ENCODE measurements around the gene HDHD3.
"Not testable (repeated sequence)": the region's sequence is repeated elsewhere in the genome, so short reads cannot be mapped to it uniquely, and the experiment has no call there.

The HDHD3 gene

DNA sequence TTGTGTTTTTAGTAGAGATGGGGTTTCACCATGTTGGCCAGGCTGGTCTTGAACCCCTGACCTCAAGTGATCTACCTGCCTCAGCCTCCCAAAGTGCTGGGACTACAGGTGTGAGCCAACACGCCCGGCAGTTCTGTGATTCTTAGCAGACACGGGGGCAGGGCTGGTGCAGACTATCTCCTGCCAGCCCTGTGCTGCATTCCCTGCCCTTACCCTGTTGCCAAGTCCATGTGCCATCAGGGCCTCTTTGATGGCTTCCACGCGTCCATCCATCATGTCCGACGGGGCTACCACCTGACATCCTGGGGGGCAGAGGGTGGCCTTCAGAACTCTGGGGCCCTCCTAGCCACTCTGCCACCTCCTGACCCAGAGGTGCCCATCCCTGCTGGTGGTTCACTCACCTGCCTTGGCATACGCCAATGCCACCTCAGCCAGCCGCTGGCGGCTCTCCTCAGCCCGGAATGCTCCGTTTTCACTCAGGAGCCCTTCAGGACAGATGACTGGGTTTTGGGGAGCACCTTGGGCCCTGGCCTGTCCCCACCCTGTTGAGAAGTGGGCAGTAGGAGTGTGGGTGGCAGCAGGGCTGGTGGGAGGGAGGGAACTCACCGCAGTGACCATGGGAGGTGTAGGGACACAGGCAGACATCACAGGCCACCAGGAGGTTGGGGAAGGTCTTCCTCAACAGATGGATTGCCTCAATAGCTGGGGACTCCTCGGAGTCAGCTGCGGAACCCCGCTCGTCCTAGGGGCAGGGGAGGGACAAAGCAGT lies 13.6 kb upstream of the HDHD3 start:
- no peak for DNase-seq (ENCODE audit: low read depth in 1 of 2, low spot score in 1 of 2)

DNA sequence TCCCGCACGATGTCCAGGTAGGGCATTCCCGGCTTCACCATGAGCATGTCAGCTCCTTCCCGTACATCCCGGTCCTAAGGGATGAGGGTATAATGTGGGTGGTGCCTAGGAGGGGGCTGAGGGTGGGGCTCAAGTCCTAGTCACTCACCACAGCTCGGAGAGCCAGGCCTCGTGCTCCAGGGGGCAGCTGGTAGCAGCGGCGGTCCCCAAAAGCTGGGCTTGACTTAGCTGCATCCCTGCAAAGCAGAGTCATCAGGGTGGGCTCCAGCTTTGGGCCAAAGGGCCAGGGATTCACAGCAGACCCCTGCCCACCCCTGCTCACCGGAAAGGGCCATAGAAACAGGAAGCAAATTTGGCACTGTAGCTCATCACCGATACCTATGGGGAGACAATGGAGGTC lies 12.7 kb upstream of the HDHD3 start:
- DNase-seq (ENCODE audit: low read depth in 1 of 2, low spot score in 1 of 2) = no peak

GRCh38 chr9:113388833-113389232 lies 12.0 kb upstream of the HDHD3 start:
- DNase-seq (ENCODE audit: low read depth in 1 of 2, low spot score in 1 of 2) = no peak

DNA sequence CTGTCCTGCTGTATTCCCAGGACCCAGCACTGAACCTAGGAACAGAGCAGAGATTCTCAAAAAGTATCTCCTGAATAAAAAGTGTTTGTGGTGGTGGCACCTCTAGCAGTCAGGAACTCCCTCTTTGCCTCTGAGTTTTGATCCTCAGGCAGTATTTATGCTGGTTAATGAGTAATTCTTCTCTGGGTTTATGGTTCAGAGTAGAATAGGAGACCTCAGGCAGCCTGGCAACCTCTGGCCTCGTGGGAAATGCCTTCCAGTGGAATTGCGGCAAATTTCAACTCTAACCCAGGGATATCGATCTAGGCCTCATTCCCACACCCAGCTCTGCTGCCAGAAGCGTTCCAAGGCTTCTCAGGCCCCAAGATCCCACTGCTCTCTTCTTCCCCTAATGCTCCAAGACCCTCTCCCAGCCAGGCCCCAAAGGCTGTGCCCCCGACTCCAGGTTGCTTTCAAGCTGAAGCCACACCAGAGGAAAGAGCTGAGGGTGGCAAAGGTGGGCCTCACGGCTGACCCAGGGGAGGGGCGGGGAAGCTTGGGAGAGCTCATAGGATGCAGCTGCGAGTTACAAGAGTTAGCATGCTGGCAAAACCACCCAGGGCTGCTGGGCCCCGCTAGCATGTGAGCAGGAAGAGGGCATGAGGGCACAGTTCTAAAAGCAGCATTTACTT lies 10.9 kb upstream of the HDHD3 start:
- DNase-seq (ENCODE audit: low read depth in 1 of 2, low spot score in 1 of 2) = no peak

GRCh38 chr9:113386571-113387393 lies 10.0 kb upstream of the HDHD3 start:
- no peak for DNase-seq (ENCODE audit: low read depth in 1 of 2, low spot score in 1 of 2)

DNA sequence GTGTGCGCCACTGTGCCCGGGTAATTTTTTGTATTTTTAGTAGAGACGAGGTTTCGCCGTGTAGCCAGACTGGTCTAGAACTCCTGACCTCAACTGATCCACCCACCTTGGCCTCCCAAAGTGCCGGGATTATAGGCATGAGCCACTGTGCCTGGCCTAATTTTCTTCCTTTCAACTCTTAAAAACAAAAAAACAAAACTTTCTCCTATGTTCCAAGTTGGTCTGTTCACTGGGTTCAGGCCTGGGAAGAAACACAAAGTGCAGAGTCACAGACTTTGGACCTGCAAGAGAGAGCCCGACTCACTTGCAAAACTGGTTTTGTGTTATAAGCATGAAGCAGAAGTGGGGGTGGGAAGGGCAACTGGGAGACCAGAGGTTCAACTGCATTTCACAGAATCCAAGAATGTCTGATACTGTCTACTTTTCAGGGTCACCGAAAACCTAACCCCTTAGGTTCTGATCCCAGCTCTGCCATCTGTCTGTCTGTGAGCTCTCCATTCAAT lies 5.2 kb upstream of the HDHD3 start:
- DNase-seq (ENCODE audit: low read depth in 1 of 2, low spot score in 1 of 2) = no peak

GRCh38 chr9:113381441-113381840 lies 4.7 kb upstream of the HDHD3 start:
- DNase-seq (ENCODE audit: low read depth in 1 of 2, low spot score in 1 of 2) = not testable (repeated sequence)

DNA sequence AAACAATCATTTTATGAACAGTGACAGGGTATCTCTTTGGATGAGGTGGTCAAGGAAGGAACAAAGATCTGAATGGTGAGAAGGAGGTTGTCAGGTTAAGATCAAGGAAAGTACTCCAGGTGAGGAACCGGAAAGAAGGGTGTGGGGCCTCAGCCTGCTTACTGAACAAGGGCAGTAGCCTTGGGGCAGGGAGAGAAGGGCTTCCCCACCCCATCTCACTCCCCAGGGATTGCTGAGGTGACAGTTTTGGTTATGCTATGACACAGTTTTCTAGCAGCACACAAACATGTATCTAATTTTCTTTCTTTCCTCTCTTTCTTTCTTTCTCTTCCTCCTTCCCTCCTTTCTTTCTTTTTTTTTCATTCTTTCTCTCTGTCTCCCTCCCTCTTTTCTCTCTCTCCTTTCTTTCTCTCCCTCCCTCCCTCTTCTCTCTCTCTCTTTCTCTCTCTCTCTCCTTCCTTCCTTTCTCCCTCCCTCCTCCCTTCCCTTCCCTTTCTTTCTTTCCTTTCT lies 4.1 kb upstream of the HDHD3 start:
- no peak for DNase-seq (ENCODE audit: low read depth in 1 of 2, low spot score in 1 of 2)

DNA sequence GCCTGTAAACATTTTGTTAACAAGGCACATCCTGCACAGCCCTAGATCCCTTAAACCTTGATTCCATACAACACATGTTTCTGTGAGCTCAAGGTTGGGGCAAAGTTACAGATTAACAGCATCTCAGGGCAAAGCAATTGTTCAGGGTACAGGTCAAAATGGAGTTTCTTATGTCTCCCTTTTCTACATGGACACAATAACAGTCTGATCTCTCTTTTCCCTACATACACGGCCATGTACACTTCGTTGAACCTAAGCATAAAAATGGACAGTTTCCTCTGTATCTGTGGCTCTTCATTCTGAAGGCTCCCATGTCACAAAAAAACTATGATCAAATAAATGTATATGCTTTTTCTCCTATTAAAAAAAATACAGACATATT lies 3.0 kb upstream of the HDHD3 start:
- DNase-seq (ENCODE audit: low read depth in 1 of 2, low spot score in 1 of 2) = not testable (repeated sequence)

DNA sequence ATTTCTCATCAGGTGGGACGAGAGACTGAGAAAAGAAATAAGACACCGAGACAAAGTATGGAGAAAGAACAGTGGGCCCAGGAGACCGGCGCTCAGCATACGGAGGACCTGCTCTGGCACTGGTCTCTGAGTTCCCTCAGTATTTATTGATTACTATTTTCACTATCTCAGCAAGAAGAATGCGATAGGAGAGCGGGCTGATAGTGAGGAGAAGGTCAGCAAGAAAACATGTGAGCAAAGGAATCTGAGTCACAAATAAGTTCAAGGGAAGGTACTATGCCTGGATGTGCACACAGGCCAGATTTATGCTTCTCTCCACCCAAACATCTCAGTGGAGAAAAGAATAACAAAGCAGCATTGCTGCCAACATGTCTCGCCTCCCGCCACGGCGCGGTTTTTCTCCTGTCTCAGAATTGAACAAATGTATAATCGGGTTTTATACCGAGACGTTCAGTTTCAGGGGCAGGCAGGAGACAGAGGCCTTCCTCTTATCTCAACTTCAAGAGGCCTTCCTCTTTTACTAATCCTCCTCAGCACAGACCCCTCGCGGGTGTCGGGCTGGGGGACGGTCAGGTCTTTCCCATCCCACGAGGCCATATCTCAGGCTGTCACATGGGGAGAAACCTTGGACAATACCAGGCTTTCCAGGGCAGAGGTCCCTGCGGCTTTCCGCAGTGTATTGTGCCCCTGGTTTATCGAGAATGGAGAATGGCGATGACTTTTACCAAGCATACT lies 2.5 kb upstream of the HDHD3 start:
- DNase-seq (ENCODE audit: low read depth in 1 of 2, low spot score in 1 of 2) = not testable (repeated sequence)

GRCh38 chr9:113375057-113376023 lies 1.4 kb downstream of the HDHD3 start:
- no peak for DNase-seq (ENCODE audit: low read depth in 1 of 2, low spot score in 1 of 2)

- no peak for DNase-seq (ENCODE audit: low read depth in 1 of 2, low spot score in 1 of 2)
Measured at GRCh38 chr9:113373676-113374392, 3.0 kb downstream of the HDHD3 start.

DNA sequence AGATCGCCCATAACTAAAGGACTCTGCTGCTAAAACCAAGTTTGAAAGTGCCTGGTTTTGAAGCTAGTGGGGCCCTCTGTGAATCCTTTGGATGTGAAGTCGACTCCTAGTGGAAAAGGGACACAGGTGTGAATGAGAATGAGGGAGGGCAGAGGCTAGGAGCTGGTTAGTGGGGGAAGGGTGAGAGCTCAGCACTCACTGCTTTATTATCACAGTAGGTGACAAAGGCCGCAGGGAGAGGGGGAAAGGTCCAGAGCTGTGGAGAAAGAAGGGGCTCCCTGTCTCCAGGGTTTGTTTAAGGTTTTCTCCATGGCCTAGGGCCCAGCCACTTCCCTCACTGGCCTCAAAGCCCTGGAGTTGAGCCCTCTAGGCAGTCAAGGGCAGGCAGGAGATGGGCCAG lies 3.5 kb downstream of the HDHD3 start:
- no peak for DNase-seq (ENCODE audit: low read depth in 1 of 2, low spot score in 1 of 2)

- DNase-seq (ENCODE audit: low read depth in 1 of 2, low spot score in 1 of 2) = no peak
Measured at GRCh38 chr9:113372059-113372458, 4.7 kb downstream of the HDHD3 start.

DNA sequence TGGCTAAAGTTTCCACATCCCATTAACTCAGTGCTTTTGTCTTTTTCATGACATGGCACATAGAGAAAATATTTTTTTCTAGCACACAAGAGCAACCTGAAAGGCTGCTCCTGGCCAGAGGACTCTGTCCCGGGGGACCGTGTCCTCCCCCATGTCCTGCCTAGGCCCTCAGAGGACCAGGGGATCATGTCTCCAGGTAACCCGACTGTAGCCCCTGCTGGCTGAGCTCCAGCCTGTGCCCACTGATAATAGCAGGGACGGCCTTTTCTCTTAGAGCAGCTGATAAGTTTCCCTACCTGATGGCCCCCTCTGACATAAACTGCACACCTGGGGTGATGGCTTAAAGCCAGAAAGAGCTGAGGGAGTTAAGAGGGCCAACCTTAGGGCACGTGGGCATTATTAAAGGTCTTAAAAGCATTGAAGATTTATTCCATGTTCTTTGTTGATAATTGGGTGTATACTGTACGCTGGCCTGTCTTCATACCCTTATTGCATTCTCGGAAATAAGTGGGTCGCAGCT lies 5.9 kb downstream of the HDHD3 start:
- no peak for DNase-seq (ENCODE audit: low read depth in 1 of 2, low spot score in 1 of 2)

GRCh38 chr9:113369855-113370140 lies 7.0 kb downstream of the HDHD3 start:
- no peak for DNase-seq (ENCODE audit: low read depth in 1 of 2, low spot score in 1 of 2)

- no peak for DNase-seq (ENCODE audit: low read depth in 1 of 2, low spot score in 1 of 2)
Measured at GRCh38 chr9:113368982-113369854, 7.6 kb downstream of the HDHD3 start.

DNA sequence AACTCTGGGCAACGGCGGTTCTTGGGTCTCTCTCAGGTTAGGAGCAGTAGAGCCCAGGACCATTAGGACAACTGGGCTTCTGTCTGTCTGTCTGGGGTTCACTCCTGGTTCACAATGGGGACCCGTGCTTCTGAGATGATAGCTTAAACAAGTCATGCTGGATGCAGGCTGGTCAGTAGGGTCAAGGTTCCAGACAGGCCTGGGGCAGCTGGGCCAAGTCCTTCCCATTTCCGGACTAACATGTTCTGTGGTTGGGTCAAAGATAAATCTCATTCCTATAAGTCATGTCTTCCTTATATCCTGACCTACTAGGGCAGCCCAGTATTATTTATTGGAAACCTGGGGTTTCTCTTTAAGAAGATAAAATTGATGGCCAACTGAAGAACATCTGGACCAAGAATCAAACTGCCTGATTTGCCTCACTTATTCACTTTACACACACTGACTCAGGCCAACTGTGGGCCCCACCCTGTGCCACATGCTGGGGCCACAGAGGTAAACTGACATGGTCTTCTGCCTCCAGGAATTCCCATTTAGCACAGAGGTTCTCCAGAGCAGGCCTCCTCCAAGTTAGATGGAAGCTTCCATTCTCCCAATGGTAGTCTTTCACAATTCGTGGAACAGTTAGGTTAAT lies 8.3 kb downstream of the HDHD3 start:
- no peak for DNase-seq (ENCODE audit: low read depth in 1 of 2, low spot score in 1 of 2)

Data from stimulated activated CD4-positive, alpha-beta T cell treated with anti-CD3 and anti-CD28 coated beads, Interleukin-15, amount 100 ng/mL, for 1 hour (primary cell).